Middle frontal gyrus (tissue), 1 donor: ENCODE measurements around the gene PHB1.
A peak's percentile ranks its signal among the peaks of the same experiment; 100 is the strongest.

ENCODE experiments used
- DNase-seq: peaks from one replicate; pipeline ENCODE4 v3.0.0-alpha.2; 2015; ENCODE audit warnings: low spot score; ENCODE audit errors: extremely low spot score

Gene PHB1

DNA sequence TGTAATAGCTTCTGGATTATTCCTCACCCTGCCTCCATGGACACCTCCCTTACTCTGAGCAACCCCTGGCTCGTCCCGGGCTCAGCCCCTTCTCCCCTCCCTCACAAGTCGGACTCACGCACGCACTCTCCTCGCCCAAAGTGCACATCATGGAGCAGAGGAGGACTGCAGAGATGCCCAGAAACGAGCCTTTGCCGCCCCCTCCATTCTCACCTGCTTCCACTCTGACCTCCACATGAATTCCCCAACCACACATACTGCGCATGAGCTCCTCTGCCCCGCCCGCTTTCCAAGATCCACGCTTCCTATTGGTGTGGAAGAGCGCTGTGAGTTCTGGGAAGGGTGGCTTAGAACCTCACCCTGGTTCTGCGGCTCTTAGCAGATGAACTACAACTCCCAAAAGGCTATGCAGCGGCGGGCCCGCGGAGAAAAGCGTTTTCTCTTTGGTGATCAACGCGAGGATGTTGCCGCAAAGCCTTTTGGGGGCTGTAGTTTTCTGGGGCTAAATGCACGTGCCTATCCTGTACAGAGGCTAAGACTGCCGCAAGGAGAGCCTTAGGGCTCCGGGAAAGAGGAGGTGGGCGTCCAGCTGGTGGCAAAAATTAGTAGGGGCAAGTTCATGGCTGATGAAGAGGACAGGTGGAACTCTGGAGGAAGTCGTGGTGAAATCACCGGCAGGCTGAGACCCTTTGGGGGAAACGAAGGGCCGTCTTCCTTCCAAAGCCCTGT lies at the start of gene PHB1:
TSS of gene PHB1 (minus strand) at position 261 of the 729 bp plus-strand sequence. CDS start 1,618 bp downstream, outside the sequence.
- peak; percentile 98 for DNase-seq

- DNase-seq, result no peak
Measured at GRCh38 chr17:49464049-49464448, 49.4 kb upstream of the PHB1 start.

DNA sequence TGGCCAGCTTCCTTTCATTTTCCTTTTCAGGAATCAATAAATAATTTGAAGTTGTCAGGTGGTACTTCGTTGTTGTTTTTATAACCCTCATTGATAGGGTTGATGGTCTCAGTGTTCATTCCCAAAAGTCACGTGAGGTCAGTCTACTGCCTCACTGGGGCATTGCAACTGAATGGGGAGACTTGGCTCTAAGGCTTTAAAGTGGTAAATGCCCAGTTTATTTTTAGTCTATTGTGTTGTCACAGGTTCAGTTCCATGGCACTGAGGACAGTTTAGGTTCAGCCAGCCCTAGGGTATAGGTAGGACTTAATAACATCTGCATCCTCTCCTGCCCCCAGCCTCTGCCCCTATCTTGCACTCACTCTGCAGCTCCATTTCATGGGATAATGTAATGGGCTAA lies 46.9 kb upstream of the PHB1 start:
- DNase-seq, result no peak

- no peak for DNase-seq
Measured at GRCh38 chr17:49460401-49460800, 45.7 kb upstream of the PHB1 start.

DNA sequence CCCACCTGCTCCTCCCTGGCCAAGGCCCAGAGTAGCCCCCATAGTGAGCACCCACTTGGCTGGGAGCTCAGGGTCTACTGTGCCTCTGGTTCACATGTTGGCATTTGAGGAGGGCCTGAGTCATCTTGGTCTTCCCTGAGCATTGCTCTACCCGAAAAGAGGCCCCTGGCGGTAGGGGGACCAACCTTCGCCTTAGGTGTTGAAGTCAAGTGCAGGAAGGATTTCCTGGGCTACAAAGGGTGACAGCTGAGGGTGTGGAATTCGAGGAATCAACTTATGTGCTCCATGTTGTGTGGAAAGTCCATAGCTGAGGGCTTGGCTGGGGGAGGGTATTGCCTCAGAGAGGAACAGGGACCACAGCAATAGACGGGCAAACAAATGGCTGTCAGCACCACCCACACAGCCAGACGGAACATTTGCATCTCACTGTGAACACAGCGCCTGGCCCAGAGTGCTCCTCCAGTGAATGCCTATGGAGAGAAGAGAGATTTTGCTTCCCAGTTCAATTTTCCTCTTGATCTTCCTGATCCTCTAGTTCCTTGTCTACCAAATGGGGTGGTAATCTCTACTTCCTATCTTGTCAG lies 44.8 kb upstream of the PHB1 start:
- DNase-seq, result no peak

DNA sequence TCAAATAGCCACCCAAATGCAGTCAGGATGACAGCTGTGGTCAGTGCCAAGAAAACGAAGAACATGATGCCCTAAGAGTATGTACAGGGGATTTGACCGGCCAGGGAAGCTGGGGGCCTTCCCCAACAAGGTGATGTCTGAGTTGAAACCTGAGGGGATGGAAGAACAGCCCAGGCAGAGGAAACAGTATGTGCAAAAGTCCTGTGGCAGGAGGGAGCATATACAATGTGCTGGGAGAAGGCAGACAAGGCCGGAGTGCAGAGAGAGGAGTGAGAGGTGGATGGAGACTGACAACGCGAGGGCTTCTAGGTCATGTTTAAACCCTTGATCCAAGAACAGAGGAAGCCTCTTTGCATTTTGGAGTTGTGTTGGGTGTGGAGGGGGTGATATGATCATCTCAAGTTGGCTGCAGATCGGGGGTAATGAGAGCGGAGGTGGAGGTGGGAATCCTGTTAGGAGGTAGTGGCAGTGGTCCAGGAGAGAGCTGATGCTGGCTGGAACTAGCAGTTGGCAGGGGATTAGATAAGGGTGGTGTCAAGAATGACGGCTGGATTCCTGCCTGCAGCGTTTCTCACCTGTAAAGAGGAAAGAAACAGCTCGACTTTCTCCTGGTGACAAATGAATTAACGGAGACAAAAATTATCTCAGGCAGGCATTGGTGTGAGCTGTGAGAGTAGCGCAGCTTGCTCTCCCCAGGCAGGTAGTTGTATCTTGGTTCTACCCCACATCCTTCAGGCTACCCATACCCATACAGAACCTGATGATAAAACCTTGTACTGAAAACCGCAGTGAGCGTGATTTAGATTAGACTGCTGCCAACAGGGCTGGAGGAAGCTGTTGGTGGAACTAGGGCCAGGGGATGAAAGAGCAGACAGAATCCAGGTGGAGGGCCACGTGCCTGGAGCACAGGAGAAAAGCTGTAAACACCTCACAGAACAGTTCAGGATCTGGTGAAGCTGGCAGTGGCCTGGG lies 43.2 kb upstream of the PHB1 start:
- no peak for DNase-seq

DNA sequence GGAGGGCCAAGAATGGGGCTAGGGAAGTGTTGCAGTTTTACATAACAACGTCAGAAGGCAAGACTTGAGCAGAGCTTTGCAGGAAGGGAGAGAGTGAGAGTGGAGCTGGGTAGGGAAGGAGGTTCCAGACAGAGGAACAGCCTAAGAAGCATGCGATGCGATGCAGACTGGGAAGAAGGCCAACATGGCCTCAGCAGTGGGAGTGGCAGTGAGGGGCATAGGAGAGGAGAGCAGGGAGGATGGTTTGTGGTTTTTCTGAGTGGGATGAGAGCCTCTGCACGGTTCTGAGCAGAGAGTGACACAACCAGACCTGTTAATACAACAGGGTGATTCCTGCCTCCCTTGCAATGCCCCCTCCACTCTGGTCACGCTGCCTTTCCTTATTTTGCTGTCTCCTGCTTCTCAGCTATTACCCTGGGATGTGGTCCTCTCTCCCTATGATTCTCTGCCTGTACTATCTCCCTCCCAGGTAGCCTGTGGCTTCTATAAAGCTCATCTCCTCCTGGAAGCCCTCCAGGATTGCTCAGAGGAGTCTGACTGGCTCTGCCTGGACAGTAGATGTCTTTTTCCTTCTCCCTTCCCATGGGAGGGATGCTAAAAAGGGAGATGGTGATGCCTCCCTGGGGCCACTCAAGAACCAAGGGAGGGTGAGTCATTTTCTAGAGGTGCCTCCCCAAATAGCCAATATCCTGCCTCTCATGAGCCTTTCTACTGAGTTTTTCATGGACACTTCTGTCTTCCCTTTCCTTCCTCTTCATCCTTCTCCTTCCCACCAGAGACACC lies 41.7 kb upstream of the PHB1 start:
- DNase-seq, result no peak

- DNase-seq, result no peak
Measured at GRCh38 chr17:49455272-49455861, 40.7 kb upstream of the PHB1 start.

GRCh38 chr17:49454050-49454449 lies 39.4 kb upstream of the PHB1 start:
- DNase-seq, result no peak

GRCh38 chr17:49452661-49453060 lies 38.0 kb upstream of the PHB1 start:
- DNase-seq, result no peak

GRCh38 chr17:49452201-49452600 lies 37.5 kb upstream of the PHB1 start:
- no peak for DNase-seq

DNA sequence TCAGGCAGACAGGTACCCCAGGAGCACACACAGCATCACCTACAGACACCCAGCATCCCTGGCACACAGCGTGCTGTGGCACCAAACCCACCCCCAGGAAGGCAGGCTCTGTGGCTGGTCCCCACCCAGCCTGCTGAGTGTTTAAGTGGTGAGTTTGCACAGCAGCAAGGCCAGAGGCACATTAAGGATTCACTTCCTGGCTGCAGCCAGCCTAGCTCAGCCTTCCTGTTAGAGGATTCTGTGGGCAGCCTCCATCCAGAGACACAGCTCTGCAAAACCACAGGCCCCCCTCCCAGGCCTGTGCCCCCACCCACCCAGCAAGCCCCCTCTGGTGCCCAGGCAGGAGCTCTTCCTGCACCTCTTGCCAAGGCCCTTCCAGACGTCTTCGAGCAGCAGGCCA lies 36.1 kb upstream of the PHB1 start:
- DNase-seq, result no peak

GRCh38 chr17:49450181-49450580 lies 35.5 kb upstream of the PHB1 start:
- DNase-seq, result no peak

GRCh38 chr17:49447628-49448302 lies 33.1 kb upstream of the PHB1 start:
- no peak for DNase-seq

GRCh38 chr17:49445591-49445990 lies 30.9 kb upstream of the PHB1 start:
- DNase-seq, result no peak

GRCh38 chr17:49444384-49444783 lies 29.7 kb upstream of the PHB1 start:
- no peak for DNase-seq

GRCh38 chr17:49443862-49444261 lies 29.2 kb upstream of the PHB1 start:
- DNase-seq, result no peak

GRCh38 chr17:49442041-49442440 lies 27.4 kb upstream of the PHB1 start:
- no peak for DNase-seq

GRCh38 chr17:49441578-49441977 lies 26.9 kb upstream of the PHB1 start:
- DNase-seq, result no peak

GRCh38 chr17:49440581-49440980 lies 25.9 kb upstream of the PHB1 start:
- DNase-seq, result no peak
